HCT116 (cell line): ENCODE results near the gene ZNF605. TPM values are rescaled to one million over a fixed set of nuclear protein-coding genes. Genes with fewer than 3 reads are reported as not detected.

ENCODE experiments used
- ATAC-seq: fragments of 200-7000 bp; cut with Tn5 transposase; 2 replicates; pipeline ENCODE4 v1.9.1; 2020; ENCODE audit warnings: mild to moderate bottlenecking, moderate library complexity
- BruUV-seq: library from RNA; stranded (reverse); fragments of 400-500 nt; replicated peaks from 2 replicates; lab custom pipeline; 2021; lab: Mats Ljungman, UMichigan
- CTCF ChIA-PET: fragments of 300-600 bp; sonication (Branson Sonifier 250); formaldehyde crosslinking; loops from one replicate; lab custom pipeline; 2021; ENCODE audit warnings: antibody characterized with exemption; lab: Charles Lee
- POLR2A ChIA-PET: fragments of 300-600, 350-600 bp; sonication (Branson Sonifier 250); formaldehyde crosslinking; loops from one replicate; lab custom pipeline; 2021; ENCODE audit warnings: antibody characterized with exemption; lab: Charles Lee
- RAD21 ChIA-PET, 2 experiments: fragments of 300-600 bp; sonication (Branson Sonifier 250); formaldehyde crosslinking; loops; one replicate each; lab custom pipeline; 2023; ENCODE audit warnings: low total read pairs in 2 of 2; ENCODE audit not compliant: uncharacterized antibody in 2 of 2, unreplicated experiment in 2 of 2, low non-redundant PET in 1 of 2; lab: Charles Lee
- DNase-seq: peaks from one replicate; pipeline ENCODE4 v3.0.0-alpha.2; 2010; ENCODE audit warnings: low read depth, low spot score
- H2AFZ ChIP-seq: fragments of 200-600 bp; shearing (Covaris generic), sonication (generic); 2 replicates; pipeline ENCODE4 v1.6.1; 2017; ENCODE audit warnings: low read depth, mixed run types, mixed read lengths, antibody characterized with exemption, low read length; ENCODE audit not compliant: poor library complexity, severe bottlenecking
- H3K27ac ChIP-seq: 2 replicates; pipeline ENCODE4 v1.5.1; 2012; ENCODE audit warnings: low read depth, low read length
- H3K27me3 ChIP-seq: fragments of 200-600 bp; sonication (generic); 2 replicates; pipeline ENCODE4 v1.6.1; 2016; ENCODE audit warnings: mixed run types, low read length, mixed read lengths; ENCODE audit not compliant: insufficient read depth
- H3K36me3 ChIP-seq, 2 experiments: fragments of 200-500 bp in 1 of 2; fragments of 200-600 bp in 1 of 2; sonication (Bioruptor generic) in 1 of 2; sonication (generic) in 1 of 2; 2 replicates each; pipeline versions ENCODE4 v1.5.1 to v1.6.1; 2014 to 2016; ENCODE audit warnings: low read length in 2 of 2, inconsistent platforms in 1 of 2, mixed read lengths in 1 of 2, mixed run types in 1 of 2; ENCODE audit not compliant: insufficient read depth in 2 of 2, control insufficient read depth in 1 of 2
- H3K4me1 ChIP-seq, 2 experiments: fragments of 200-600 bp in 1 of 2; sonication (generic) in 1 of 2; 2 replicates each; pipeline versions ENCODE4 v1.5.1 to v1.6.1; 2012 to 2017; ENCODE audit warnings: low read length in 2 of 2, inconsistent platforms in 1 of 2, mild to moderate bottlenecking in 1 of 2, mixed read lengths in 1 of 2, mixed run types in 1 of 2, moderate library complexity in 1 of 2; ENCODE audit not compliant: insufficient read depth in 2 of 2, control insufficient read depth in 1 of 2
- H3K4me2 ChIP-seq: fragments of 200-600 bp; sonication (generic); 2 replicates; pipeline ENCODE4 v1.6.1; 2017; ENCODE audit warnings: mixed run types, low read length, mixed read lengths
- H3K4me3 ChIP-seq, 2 experiments: fragments of 200-600 bp in 1 of 2; sonication (generic) in 1 of 2; replicated peaks in 1 of 2; 2 replicates each; pipeline ENCODE4 v1.5.1; 2011 to 2016; ENCODE audit warnings: low read length in 2 of 2, control low read depth in 1 of 2, low read depth in 1 of 2, mild to moderate bottlenecking in 1 of 2, mixed read lengths in 1 of 2, mixed run types in 1 of 2
- H3K79me2 ChIP-seq: fragments of 200-600 bp; sonication (generic); 2 replicates; pipeline ENCODE4 v1.6.1; 2017; ENCODE audit warnings: mild to moderate bottlenecking, mixed run types, low read length, moderate library complexity, mixed read lengths; ENCODE audit not compliant: insufficient read depth
- H3K9ac ChIP-seq: fragments of 200-600 bp; sonication (generic); 2 replicates; pipeline ENCODE4 v1.6.1; 2016; ENCODE audit warnings: low read length, mixed read lengths
- H3K9me2 ChIP-seq: fragments of 200-600 bp; sonication (generic), shearing (Covaris generic); 2 replicates; pipeline ENCODE4 v1.6.1; 2017; ENCODE audit warnings: mixed run types, mild to moderate bottlenecking, moderate library complexity; ENCODE audit not compliant: insufficient read depth
- H3K9me3 ChIP-seq, 2 experiments: fragments of 200-500 bp in 1 of 2; fragments of 200-600 bp in 1 of 2; sonication (Bioruptor generic) in 1 of 2; sonication (generic) in 1 of 2; 2 replicates each; pipeline ENCODE4 v1.6.1; 2014 to 2017; ENCODE audit warnings: low read length in 2 of 2, mixed read lengths in 2 of 2, inconsistent platforms in 1 of 2, low read depth in 1 of 2, mild to moderate bottlenecking in 1 of 2, mixed run types in 1 of 2, moderate library complexity in 1 of 2; ENCODE audit not compliant: control insufficient read depth in 1 of 2, insufficient read depth in 1 of 2
- H4K20me1 ChIP-seq: fragments of 200-600 bp; sonication (generic), shearing (Covaris generic); 2 replicates; pipeline ENCODE4 v1.6.1; 2017; ENCODE audit warnings: mixed run types, mild to moderate bottlenecking, moderate library complexity; ENCODE audit not compliant: insufficient read depth
- ELF1 ChIP-seq: IDR thresholded peaks from 2 replicates; pipeline ENCODE4 v1.6.1; 2012; ENCODE audit warnings: low read depth, borderline replicate concordance
- EZH2 ChIP-seq: fragments of 200-600 bp; sonication (generic); IDR thresholded peaks from 2 replicates; pipeline ENCODE4 v1.6.1; 2017; ENCODE audit warnings: antibody characterized with exemption, mixed run types
- EZH2phosphoT487 ChIP-seq: fragments of 200-600 bp; IDR thresholded peaks from 2 replicates; pipeline ENCODE4 v1.6.1; 2018; ENCODE audit warnings: antibody characterized with exemption, borderline replicate concordance
- FOSL1 ChIP-seq: IDR thresholded peaks from 2 replicates; pipeline ENCODE4 v1.6.1; 2012; ENCODE audit warnings: low read depth
- JUND ChIP-seq: IDR thresholded peaks from 2 replicates; pipeline ENCODE4 v1.6.1; 2012
- POLR2A ChIP-seq: IDR thresholded peaks from 2 replicates; pipeline ENCODE4 v1.7.0; 2011; ENCODE audit warnings: borderline replicate concordance; ENCODE audit not compliant: insufficient read depth, insufficient read length; ENCODE audit errors: extremely low read depth
- intact Hi-C: fragments of 100-400 bp; cut with micrococcal nuclease; formaldehyde crosslinking; loops from 2 replicates; pipeline ENCODE4 v1.10.0; 2022
- total RNA-seq: library from RNA; stranded (reverse); gene quantifications from one replicate; pipeline ENCODE4 v1.2.1, GENCODE V29; 2021; ENCODE audit not compliant: unreplicated experiment
- TF ChIP-seq, protein P1 (sequence below): IDR thresholded peaks from 2 replicates; pipeline ENCODE4 v1.6.1; 2012
- TF ChIP-seq, protein P2 (sequence below): IDR thresholded peaks from 2 replicates; pipeline ENCODE4 v1.6.1; 2012
- TF ChIP-seq, protein P3 (sequence below): IDR thresholded peaks from 2 replicates; pipeline ENCODE4 v1.6.1; 2011; ENCODE audit warnings: mild to moderate bottlenecking, low read length, moderate library complexity; ENCODE audit not compliant: insufficient replicate concordance; ENCODE audit errors: extremely low read depth

ZNF605 gene
- total RNA-seq, 1 experiment from 2014 or later = 0.02 TPM

DNA sequence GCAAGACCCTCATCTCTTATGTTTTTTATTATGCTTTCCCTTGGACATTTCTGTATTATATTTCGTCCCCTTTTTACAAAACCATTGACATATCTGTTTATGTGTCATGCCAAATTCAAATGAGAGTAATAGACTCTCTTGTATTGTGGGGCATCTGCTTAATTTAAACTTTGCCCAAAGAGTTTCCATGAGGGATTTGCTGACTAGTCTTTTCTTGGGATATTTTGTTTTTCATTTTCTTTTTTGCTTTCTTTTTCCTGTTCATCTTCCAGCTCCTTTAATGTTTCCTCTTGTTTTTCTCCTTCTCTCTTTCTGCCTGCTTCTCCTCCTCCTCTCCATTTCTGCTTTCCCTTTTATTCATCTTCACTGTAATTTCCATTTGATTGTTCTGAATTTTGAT lies 16.3 kb upstream of the ZNF605 start:
- no TSS peak for BruUV-seq
- Histone ChIP-seq H3K4me2 (no peak overlapping the region), H2AFZ (no peak overlapping the region), H4K20me1 (no peaks in the 10 kb centered on the region), H3K4me1 (no peaks in the 10 kb centered on the region), H3K27me3 (no peaks in the 10 kb centered on the region), H3K27ac (no peak overlapping the region), H3K4me3 (no peak overlapping the region), H3K9ac (no peak overlapping the region), H3K79me2 (no peaks in the 10 kb centered on the region), H3K36me3 (no peaks in the 10 kb centered on the region), H3K9me2 (no peaks in the 10 kb centered on the region), H3K9me3 (peaks cover 0 to 10% of the 10 kb centered on the region in 2 experiments; a peak in 2 of 4 replicates)
- DNase-seq = no peak
- intact Hi-C loops = no loop called here
- RAD21 ChIA-PET = no interaction called here
- no peak for ATAC-seq
- POLR2A ChIA-PET = no interaction called here
- TF ChIP-seq JUND = no peak
- TF ChIP-seq, protein P1, sequence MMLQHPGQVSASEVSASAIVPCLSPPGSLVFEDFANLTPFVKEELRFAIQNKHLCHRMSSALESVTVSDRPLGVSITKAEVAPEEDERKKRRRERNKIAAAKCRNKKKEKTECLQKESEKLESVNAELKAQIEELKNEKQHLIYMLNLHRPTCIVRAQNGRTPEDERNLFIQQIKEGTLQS = no peak
- TF ChIP-seq EZH2 = no peak
- no peak for TF ChIP-seq FOSL1
- TF ChIP-seq POLR2A = no peak
- TF ChIP-seq, protein P2, sequence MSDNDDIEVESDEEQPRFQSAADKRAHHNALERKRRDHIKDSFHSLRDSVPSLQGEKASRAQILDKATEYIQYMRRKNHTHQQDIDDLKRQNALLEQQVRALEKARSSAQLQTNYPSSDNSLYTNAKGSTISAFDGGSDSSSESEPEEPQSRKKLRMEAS = no peak
- TF ChIP-seq ELF1 = no peak
- TF ChIP-seq EZH2phosphoT487 = no peak
- TF ChIP-seq, protein P3, sequence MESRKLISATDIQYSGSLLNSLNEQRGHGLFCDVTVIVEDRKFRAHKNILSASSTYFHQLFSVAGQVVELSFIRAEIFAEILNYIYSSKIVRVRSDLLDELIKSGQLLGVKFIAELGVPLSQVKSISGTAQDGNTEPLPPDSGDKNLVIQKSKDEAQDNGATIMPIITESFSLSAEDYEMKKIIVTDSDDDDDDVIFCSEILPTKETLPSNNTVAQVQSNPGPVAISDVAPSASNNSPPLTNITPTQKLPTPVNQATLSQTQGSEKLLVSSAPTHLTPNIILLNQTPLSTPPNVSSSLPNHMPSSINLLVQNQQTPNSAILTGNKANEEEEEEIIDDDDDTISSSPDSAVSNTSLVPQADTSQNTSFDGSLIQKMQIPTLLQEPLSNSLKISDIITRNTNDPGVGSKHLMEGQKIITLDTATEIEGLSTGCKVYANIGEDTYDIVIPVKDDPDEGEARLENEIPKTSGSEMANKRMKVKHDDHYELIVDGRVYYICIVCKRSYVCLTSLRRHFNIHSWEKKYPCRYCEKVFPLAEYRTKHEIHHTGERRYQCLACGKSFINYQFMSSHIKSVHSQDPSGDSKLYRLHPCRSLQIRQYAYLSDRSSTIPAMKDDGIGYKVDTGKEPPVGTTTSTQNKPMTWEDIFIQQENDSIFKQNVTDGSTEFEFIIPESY = no peak
- CTCF ChIA-PET = no interaction called here
